Transverse colon (tissue), 3 donors: ENCODE measurements around the gene C1orf198.

Source experiments
- CTCF ChIP-seq, 5 experiments: fragments of 200-600 bp in 3 of 5; fragments of 450-650 bp in 2 of 5; sonication (generic) in 3 of 5; IDR thresholded peaks; 1 replicate in 2 of 5; 2 replicates in 3 of 5; pipeline ENCODE4 v1.5.1; 2016 to 2017; ENCODE audit warnings: antibody characterized with exemption in 5 of 5, inconsistent platforms in 3 of 5, mild to moderate bottlenecking in 2 of 5, moderate library complexity in 1 of 5
- POLR2A ChIP-seq: fragments of 450-650 bp; IDR thresholded peaks from one replicate; pipeline ENCODE4 v1.6.1; 2016; ENCODE audit warnings: antibody characterized with exemption, mild to moderate bottlenecking, moderate library complexity

- TF ChIP-seq CTCF (IDR thresholded peaks at IDR 0.05) (no peak), POLR2A (no peak)
Observed at GRCh38 chr1:230894032-230894431, 25.7 kb upstream of the C1orf198 start.
